ENCODE results near the gene SPATS2L. TPM values are rescaled to one million over a fixed set of nuclear protein-coding genes. Genes with fewer than 3 reads are reported as not detected.

Gene SPATS2L
- total RNA-seq, 1 experiment from 2014 or later, result 112 TPM

DNA sequence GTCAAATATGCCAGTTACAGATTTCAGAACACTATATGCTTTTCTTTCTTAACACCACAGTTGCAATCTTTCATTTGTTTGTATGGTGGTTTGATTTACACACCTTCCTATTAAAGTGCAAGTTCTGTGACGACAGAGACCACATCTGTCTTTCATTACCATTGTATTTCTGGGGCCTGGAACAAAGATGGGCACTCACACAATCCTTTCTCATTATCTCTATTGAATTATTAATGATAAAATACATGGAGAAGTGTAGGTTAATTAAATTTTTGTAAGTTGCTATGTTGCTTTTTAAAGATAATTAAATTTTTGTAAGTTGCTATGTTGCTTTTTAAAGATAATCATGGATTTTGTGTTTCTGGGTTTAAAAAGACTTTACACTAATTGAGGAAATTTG lies 123.5 kb downstream of the SPATS2L start (continued):
- TF ChIP-seq, protein P1, sequence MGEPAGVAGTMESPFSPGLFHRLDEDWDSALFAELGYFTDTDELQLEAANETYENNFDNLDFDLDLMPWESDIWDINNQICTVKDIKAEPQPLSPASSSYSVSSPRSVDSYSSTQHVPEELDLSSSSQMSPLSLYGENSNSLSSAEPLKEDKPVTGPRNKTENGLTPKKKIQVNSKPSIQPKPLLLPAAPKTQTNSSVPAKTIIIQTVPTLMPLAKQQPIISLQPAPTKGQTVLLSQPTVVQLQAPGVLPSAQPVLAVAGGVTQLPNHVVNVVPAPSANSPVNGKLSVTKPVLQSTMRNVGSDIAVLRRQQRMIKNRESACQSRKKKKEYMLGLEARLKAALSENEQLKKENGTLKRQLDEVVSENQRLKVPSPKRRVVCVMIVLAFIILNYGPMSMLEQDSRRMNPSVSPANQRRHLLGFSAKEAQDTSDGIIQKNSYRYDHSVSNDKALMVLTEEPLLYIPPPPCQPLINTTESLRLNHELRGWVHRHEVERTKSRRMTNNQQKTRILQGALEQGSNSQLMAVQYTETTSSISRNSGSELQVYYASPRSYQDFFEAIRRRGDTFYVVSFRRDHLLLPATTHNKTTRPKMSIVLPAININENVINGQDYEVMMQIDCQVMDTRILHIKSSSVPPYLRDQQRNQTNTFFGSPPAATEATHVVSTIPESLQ (CRISPR knock-in tag; IDR thresholded peaks at IDR 0.05), result no peak
- TF ChIP-seq, protein P2, sequence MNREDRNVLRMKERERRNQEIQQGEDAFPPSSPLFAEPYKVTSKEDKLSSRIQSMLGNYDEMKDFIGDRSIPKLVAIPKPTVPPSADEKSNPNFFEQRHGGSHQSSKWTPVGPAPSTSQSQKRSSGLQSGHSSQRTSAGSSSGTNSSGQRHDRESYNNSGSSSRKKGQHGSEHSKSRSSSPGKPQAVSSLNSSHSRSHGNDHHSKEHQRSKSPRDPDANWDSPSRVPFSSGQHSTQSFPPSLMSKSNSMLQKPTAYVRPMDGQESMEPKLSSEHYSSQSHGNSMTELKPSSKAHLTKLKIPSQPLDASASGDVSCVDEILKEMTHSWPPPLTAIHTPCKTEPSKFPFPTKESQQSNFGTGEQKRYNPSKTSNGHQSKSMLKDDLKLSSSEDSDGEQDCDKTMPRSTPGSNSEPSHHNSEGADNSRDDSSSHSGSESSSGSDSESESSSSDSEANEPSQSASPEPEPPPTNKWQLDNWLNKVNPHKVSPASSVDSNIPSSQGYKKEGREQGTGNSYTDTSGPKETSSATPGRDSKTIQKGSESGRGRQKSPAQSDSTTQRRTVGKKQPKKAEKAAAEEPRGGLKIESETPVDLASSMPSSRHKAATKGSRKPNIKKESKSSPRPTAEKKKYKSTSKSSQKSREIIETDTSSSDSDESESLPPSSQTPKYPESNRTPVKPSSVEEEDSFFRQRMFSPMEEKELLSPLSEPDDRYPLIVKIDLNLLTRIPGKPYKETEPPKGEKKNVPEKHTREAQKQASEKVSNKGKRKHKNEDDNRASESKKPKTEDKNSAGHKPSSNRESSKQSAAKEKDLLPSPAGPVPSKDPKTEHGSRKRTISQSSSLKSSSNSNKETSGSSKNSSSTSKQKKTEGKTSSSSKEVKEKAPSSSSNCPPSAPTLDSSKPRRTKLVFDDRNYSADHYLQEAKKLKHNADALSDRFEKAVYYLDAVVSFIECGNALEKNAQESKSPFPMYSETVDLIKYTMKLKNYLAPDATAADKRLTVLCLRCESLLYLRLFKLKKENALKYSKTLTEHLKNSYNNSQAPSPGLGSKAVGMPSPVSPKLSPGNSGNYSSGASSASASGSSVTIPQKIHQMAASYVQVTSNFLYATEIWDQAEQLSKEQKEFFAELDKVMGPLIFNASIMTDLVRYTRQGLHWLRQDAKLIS (CRISPR knock-in tag; IDR thresholded peaks at IDR 0.05; ENCODE audit: borderline replicate concordance), result no peak
- no peak for TF ChIP-seq ZNF317 (CRISPR knock-in tag; IDR thresholded peaks at IDR 0.05; ENCODE audit: borderline replicate concordance, low read depth)
- no peak for TF ChIP-seq TP53 (CRISPR knock-in tag; IDR thresholded peaks at IDR 0.05)
- no peak for TF ChIP-seq KAT7 (CRISPR knock-in tag; IDR thresholded peaks at IDR 0.05; ENCODE audit: borderline replicate concordance)
- TF ChIP-seq, protein P3, sequence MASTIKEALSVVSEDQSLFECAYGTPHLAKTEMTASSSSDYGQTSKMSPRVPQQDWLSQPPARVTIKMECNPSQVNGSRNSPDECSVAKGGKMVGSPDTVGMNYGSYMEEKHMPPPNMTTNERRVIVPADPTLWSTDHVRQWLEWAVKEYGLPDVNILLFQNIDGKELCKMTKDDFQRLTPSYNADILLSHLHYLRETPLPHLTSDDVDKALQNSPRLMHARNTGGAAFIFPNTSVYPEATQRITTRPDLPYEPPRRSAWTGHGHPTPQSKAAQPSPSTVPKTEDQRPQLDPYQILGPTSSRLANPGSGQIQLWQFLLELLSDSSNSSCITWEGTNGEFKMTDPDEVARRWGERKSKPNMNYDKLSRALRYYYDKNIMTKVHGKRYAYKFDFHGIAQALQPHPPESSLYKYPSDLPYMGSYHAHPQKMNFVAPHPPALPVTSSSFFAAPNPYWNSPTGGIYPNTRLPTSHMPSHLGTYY (CRISPR knock-in tag; IDR thresholded peaks at IDR 0.05), result no peak
- no peak for TF ChIP-seq ZNF396 (CRISPR knock-in tag; IDR thresholded peaks at IDR 0.05; ENCODE audit: borderline replicate concordance)
- TF ChIP-seq, protein P4, sequence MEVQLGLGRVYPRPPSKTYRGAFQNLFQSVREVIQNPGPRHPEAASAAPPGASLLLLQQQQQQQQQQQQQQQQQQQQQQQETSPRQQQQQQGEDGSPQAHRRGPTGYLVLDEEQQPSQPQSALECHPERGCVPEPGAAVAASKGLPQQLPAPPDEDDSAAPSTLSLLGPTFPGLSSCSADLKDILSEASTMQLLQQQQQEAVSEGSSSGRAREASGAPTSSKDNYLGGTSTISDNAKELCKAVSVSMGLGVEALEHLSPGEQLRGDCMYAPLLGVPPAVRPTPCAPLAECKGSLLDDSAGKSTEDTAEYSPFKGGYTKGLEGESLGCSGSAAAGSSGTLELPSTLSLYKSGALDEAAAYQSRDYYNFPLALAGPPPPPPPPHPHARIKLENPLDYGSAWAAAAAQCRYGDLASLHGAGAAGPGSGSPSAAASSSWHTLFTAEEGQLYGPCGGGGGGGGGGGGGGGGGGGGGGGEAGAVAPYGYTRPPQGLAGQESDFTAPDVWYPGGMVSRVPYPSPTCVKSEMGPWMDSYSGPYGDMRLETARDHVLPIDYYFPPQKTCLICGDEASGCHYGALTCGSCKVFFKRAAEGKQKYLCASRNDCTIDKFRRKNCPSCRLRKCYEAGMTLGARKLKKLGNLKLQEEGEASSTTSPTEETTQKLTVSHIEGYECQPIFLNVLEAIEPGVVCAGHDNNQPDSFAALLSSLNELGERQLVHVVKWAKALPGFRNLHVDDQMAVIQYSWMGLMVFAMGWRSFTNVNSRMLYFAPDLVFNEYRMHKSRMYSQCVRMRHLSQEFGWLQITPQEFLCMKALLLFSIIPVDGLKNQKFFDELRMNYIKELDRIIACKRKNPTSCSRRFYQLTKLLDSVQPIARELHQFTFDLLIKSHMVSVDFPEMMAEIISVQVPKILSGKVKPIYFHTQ (CRISPR knock-in tag; IDR thresholded peaks at IDR 0.05), result no peak
- no peak for TF ChIP-seq SMAD4 (CRISPR knock-in tag; IDR thresholded peaks at IDR 0.05)
- TF ChIP-seq, protein P5, sequence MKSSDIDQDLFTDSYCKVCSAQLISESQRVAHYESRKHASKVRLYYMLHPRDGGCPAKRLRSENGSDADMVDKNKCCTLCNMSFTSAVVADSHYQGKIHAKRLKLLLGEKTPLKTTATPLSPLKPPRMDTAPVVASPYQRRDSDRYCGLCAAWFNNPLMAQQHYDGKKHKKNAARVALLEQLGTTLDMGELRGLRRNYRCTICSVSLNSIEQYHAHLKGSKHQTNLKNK (CRISPR knock-in tag; IDR thresholded peaks at IDR 0.05), result no peak
- TF ChIP-seq CREB1 (CRISPR knock-in tag; IDR thresholded peaks at IDR 0.05), result no peak
- TF ChIP-seq, protein P6, sequence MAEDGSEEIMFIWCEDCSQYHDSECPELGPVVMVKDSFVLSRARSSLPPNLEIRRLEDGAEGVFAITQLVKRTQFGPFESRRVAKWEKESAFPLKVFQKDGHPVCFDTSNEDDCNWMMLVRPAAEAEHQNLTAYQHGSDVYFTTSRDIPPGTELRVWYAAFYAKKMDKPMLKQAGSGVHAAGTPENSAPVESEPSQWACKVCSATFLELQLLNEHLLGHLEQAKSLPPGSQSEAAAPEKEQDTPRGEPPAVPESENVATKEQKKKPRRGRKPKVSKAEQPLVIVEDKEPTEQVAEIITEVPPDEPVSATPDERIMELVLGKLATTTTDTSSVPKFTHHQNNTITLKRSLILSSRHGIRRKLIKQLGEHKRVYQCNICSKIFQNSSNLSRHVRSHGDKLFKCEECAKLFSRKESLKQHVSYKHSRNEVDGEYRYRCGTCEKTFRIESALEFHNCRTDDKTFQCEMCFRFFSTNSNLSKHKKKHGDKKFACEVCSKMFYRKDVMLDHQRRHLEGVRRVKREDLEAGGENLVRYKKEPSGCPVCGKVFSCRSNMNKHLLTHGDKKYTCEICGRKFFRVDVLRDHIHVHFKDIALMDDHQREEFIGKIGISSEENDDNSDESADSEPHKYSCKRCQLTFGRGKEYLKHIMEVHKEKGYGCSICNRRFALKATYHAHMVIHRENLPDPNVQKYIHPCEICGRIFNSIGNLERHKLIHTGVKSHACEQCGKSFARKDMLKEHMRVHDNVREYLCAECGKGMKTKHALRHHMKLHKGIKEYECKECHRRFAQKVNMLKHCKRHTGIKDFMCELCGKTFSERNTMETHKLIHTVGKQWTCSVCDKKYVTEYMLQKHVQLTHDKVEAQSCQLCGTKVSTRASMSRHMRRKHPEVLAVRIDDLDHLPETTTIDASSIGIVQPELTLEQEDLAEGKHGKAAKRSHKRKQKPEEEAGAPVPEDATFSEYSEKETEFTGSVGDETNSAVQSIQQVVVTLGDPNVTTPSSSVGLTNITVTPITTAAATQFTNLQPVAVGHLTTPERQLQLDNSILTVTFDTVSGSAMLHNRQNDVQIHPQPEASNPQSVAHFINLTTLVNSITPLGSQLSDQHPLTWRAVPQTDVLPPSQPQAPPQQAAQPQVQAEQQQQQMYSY (CRISPR knock-in tag; IDR thresholded peaks at IDR 0.05), result no peak
